HG03045 (cell line): Measurements from ENCODE around the gene ANXA9.

ENCODE experiments used
- ATAC-seq: cut with Tn5 transposase; IDR thresholded peaks from one replicate; pipeline ENCODE4 v1.9.1; 2021; ENCODE audit warnings: mild to moderate bottlenecking, moderate library complexity; ENCODE audit not compliant: unreplicated experiment

The ANXA9 gene

GRCh38 chr1:150974580-150975478, 7.3 kb upstream of the ANXA9 start, which contains the start of gene CERS2:
Gene CERS2, minus strand, starts transcription at chr1:150974835. Its CDS starts 5,745 bp downstream, at chr1:150969090.
- ATAC-seq, result peak; percentile 57

DNA sequence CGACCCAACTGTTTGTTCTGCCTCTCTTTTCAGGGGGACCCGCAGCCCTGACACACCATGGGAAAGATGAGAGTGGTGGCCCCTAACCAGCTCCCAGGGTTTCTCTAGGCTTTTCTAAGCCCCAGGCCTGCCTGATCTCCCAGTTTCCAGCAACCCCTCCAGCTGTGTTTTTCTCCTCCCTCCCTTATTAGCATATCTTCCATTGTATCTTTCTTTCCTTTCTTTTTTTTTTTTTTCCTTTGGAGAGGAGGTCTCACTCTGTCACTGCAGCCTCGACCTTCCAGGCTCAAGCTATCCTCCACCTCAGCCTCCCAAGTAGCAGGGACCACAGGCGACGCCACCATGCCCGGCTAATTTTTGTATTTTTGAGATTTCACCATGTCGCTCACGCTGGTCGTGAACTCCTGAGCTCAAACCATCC, 5.7 kb upstream of the ANXA9 start:
- no peak for ATAC-seq

GRCh38 chr1:150976879-150977694, 5.0 kb upstream of the ANXA9 start:
- no peak for ATAC-seq

DNA sequence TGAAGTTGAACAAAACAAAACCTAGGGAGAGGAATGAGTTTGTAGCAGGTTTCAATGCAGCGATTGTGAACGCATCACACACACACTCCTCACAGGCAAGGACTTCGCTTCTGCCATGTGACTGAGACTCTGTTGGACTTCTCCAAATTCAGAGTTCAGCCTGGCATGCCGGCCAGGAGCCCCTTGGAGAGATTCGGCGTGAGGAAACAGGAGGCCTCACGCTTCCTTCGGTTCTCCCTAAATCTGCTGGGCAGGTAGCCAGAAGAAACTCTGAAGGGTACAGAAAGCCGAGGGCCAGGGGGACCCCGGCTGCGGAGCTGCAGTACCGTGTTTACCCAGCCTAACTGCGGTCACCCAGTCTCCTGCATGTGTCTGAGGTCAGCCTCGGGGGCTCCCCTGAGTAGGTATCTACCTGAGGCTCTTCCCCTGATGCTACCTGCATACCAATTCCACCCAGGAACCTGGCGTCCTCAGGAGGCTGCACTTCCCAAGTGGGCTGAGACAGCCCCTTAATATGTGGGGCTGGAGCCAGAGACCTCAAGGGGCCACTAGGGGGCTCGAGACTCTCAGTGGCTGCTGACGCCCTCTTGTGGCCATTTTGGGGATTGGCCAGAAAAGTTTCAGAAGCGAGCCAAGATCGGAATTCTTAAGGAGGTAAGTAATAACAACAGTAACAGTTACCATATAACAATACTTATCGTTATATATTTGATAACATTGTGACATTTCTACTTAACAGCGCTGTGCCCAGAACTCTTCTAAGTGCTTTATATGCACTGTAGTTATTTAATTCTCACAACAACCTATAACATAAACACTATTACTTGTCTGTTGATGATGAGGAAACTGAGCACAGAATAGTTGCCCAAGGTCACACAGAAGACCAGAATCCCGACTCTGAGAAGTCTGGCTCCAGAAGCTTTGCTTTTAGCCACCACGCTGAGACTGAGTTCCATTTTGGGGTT, 2.7 kb upstream of the ANXA9 start:
- ATAC-seq, result no peak

- ATAC-seq, result no peak
Observed at GRCh38 chr1:150981177-150981804, 801 bp upstream of the ANXA9 start.

GRCh38 chr1:150985179-150985825, 3.2 kb downstream of the ANXA9 start:
- ATAC-seq, result no peak

DNA sequence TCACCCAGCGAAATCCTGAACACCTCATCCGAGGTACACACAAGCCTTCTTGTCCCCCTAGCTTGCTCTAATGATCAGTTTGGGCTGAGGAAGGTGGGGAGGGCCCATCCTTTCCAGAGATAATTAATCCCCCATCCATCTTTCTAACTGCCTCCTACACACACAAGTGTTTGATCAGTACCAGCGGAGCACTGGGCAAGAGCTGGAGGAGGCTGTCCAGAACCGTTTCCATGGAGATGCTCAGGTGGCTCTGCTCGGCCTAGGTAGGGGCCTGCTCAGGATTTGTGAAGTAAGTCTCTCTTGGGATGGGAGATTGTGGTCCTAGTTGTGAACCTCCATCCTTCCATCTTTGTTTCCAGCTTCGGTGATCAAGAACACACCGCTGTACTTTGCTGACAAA, 5.8 kb downstream of the ANXA9 start:
- no peak for ATAC-seq

DNA sequence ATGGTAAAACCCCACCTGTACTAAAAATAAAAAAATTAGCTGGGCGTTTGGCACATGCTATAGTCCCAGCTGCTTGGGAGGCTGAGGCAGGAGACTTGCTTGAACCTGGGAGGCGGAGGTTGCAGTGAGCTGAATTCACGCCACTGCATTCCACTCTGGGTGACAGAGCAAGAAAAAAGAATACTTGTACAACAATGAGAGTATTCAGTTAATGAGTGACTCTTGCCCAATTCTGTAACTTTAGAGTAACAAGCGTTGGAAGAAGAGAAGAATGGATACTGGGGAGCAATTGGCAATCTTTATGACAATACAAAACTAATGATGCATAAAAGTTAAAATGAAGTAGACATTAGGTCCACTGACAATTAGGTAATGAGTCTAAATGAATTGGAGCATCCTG, 10.5 kb downstream of the ANXA9 start:
- ATAC-seq, result no peak

GRCh38 chr1:150994248-150994647, 12.2 kb downstream of the ANXA9 start:
- ATAC-seq, result no peak

- ATAC-seq, result no peak
Observed at GRCh38 chr1:150995460-150995859, 13.4 kb downstream of the ANXA9 start.

- ATAC-seq, result no peak
Observed at GRCh38 chr1:150995896-150996295, 13.8 kb downstream of the ANXA9 start.

DNA sequence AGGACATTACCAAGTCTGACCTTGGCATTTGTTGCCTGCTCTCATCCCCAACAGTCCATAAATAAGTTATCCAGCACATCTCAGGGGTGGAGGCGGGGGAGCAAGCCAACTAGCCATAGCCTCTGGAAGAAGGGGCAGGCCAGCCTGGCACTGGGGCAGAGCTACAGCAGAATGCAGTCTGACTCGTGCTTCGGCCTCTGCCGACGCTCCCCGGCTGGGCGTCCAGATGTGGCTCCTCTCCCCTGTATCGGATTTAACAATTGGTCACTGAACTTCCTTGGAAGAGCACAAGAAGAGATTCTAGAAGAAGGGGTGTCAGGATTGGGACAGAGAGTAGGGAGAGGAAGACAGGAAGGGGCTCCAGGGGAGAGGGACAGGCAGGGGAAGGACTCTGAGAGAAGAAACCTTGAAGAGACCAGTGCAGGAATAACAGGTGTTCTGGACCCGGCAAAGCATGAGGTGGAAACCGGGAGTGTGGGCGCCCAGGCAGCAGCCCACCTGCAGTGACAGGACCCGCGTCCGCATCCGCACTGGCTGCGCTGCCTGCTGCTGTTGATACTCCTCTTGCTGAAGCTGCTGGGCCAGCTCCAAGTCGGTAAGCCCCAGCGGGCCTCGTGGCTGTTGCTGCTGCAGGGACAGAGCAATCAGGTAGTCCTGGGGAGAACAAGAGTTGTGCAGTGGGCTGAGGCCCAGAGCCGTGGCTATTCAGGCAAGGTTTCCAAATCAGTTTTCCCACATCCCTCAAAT, 15.2 kb downstream of the ANXA9 start:
- ATAC-seq, result no peak

GRCh38 chr1:150997949-150998348, 15.9 kb downstream of the ANXA9 start:
- ATAC-seq, result no peak

DNA sequence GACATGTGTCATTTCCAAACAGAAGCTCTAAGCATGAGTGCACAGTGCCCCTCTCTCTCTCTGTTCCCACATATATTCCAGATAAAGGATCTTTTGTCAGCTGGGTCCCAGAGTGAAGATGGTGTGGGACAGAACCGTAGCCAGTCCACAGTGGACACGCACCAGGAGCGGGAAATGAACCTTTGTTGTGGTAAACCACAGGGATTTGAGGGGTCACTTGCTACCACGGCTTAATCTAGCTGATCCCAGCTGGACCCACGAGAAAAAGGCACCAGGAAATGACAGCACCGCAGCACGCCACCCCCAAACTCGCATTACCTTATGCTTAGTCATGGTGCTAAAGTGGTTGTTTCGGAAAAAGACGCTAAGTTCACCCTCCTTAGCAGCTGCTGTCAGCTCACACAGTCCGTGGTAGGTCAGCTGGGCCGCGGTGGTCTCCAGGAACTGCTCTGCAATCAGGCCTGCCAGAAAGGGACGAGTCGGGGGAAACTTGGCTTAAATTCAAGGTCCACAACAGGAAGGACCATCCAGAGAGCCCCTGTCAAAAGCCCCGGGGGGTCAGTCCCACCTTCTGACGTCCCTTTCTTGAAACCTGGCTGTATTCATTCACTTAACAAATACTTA, 17.1 kb downstream of the ANXA9 start:
- no peak for ATAC-seq

DNA sequence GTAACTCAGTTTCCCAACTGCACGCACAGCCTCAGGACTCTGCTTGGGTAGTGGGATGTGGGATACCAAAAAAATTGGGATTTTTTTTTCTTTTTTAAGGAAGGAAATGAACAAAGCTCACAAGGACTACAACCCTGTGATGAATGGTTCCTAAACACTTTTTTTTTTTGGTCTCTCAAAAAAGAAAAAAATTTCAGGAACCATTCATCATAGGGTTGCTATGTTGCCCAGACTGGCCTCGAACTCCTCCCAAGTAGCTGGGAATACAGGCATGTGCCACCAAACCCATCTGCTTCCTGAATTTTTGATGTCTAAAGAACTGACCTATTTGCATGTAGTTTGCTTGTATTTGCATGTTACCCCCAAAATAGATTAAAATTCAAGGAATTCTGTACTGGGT, 17.8 kb downstream of the ANXA9 start:
- ATAC-seq, result no peak

DNA sequence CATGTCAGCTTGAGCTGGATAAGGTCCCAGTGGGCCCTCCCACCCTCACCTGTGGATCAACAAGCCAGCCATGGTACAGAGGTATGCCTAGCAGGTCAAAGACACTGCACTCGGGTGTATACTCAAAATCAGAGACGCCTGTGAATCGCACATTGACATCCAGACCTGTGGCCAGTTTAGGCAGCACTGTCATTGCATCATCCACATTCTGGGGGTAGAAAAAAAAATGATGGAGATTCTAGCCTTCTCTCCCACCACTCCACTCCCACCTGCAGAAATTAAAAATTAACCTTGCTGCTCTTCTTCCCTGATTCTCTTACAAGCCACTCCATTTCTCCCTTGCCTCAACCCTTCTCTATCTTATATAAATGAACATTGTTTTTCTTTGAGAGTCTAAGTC, 18.3 kb downstream of the ANXA9 start:
- no peak for ATAC-seq

GRCh38 chr1:151001602-151002001, 19.5 kb downstream of the ANXA9 start:
- ATAC-seq, result no peak

DNA sequence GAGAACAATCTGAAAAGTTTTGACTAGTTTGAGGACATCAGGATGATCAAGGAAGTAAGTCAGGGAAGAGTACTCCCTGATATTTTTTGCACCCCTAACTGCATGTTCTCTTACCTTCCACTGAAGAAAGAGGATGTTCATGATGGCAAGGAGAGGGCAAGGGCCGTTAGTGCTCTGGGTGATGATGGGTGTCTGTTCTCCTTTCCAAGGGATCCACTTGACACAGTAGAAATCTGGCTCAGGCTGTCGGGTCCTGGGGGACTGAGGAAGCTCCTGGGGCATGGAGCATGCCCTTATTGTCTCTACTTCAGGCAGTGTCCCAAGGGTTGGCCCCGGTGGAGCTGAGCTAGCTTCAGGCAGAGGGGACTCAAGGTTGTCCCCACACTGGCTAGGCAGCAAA, 20.0 kb downstream of the ANXA9 start:
- ATAC-seq, result no peak

DNA sequence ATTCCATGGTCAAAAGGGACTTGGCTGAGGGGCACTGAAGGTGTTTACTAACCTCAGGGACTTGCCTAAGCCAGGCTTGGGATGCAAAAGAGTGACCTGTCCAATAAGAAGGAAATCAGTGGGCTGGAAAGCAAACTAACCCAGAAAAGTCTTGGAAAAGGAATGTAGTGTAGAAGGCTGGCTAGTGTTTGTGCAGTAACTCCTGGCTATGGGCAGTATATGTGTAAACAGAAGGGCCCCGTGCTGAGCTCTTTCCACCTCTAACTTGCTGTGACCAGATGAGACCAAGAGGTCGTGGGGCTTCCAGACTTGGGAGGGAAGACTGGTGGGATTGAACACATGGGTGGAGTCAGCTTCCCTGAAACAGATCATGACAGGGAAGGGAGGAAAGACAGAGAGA, 20.5 kb downstream of the ANXA9 start:
- no peak for ATAC-seq
